Heart left ventricle (tissue), 13 donors: Measurements from ENCODE around the gene CHMP4B.

Experiments used
- CTCF ChIP-seq, 12 donors: fragments of 200-600 bp; sonication (generic) in 4 of 12; IDR thresholded peaks; one replicate each; pipeline versions ENCODE4 v1.5.0 to v1.8.0; 2018 to 2022; ENCODE audit warnings: antibody characterized with exemption in 12 of 12, mild to moderate bottlenecking in 5 of 12
- POLR2A ChIP-seq, 2 donors: fragments of 450-650 bp; IDR thresholded peaks; one replicate each; pipeline ENCODE4 v1.6.1; 2017; ENCODE audit warnings: antibody characterized with exemption in 2 of 2, mild to moderate bottlenecking in 2 of 2, moderate library complexity in 2 of 2
- donor health status: ischemic (EF 13 %, LVEDD 7.1; RV severe dilation, severe dysfunction).
- donor health status: DM: no; HTN: yes; CAD: no.
- donor health status: DM: no; HTN: no; CAD: no.
- donor health status: ischemic (EF 25% LVEDD 6.9; RV normal size, moderate dysfunction).
- donor health status: ischemic (EF 25% LVEDD 5.7; RV mildly dilated, moderate dysfunction).
- donor health status: ischemic (EF 35%, LVEDD 5.7; RV mildly dilated, moderate dysfunction).
- donor health status: nonischemic (EF 11% LVEDD 7.7; RV severe dilation, severe dysfunction).
- donor health status: DM: yes; HTN: yes; CAD: no.
- donor health status: PGD.
- donor health status: ischemic (EF 29% LVEDD 5.4; RV normal size, mild dysfunction).
- donor health status: nonischemic (EF 23%, LVEDD 6.1; RV moderate dilation, normal function).

GRCh38 chr20:33840160-33840559, 29.0 kb downstream of the CHMP4B start:
- TF ChIP-seq POLR2A (IDR thresholded peaks at IDR 0.05) (no peak), CTCF (IDR thresholded peaks at IDR 0.05) (no peak)
